ENCODE measurements around the gene TMEM219. TPM values are rescaled to one million over a fixed set of nuclear protein-coding genes. Genes with fewer than 3 reads are reported as not detected.

Gene TMEM219
- total and polyA plus RNA-seq, 9 of the 15 experiments (the other 6 are each of a cell fraction or from before 2014, with no cell fraction given) = 35.3 to 62.8 (median 55.5) TPM

DNA sequence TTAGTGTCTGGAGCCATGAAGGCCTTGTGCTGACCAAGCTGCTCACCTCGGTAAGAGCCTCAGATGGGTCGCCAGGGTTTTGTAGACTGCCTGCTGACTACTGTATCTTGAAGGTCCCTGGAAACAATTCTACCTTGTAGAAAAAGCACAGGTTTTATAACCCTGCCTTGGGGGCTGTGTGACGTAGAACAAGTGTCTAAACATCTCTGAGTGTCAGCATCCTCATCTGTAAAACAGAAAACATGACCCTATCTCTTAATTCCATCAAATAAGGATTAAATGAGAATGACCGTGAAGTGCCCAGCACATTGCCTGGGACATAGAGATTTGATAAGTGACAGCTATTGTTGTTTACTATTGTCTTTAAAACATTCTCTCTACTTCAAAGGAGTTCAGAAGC, 6.3 kb downstream of the TMEM219 start:
- no peaks in the 10 kb centered on the region for H3K27me3 ChIP-seq (ENCODE audit: control insufficient read depth in 2 of 2, insufficient read depth in 2 of 2, low read length in 2 of 2)
- 68% methylated on average over 4 of the region's 4 CpGs for WGBS (ENCODE audit: insufficient coverage, low coverage, missing lambda C conversion rate)
- POLR2A ChIA-PET = no interaction called here
- no TSS peak for BruUV-seq (replicated peaks)
- in situ Hi-C loops (cut with MboI) = no loop called here
- H3K27ac ChIP-seq (ENCODE audit: extremely low read depth, low read depth, low read length) = no peak overlapping the region
- no peak overlapping the region for H3K4me2 ChIP-seq (ENCODE audit: insufficient read depth, low read length)
- FAIRE-seq (no peak), DNase-seq (ENCODE audit: extremely low read depth in 1 of 4, low spot score in 3 of 4) (no peak), ATAC-seq (no peak)
- no peaks in the 10 kb centered on the region for H4K20me1 ChIP-seq (replicated peaks; ENCODE audit: control insufficient read depth, insufficient read depth, low read length)
- H3K9me3 ChIP-seq (replicated peaks; ENCODE audit: control insufficient read depth, insufficient read depth, low read depth, low read length) = no peaks in the 10 kb centered on the region; the same call in 1 of the 2 replicates
- H2AFZ ChIP-seq (ENCODE audit: low read depth, low read length) = no peak overlapping the region
- H3K79me2 ChIP-seq (ENCODE audit: control insufficient read depth, insufficient read depth, low read length) = no peaks in the 10 kb centered on the region
- H3K9ac ChIP-seq (ENCODE audit: insufficient read depth in 1 of 2, low read depth in 2 of 2, low read length in 2 of 2) = no peak overlapping the region
- intact Hi-C loops (cut with micrococcal nuclease) = no loop called here
- no peaks in the 10 kb centered on the region for H3K9me1 ChIP-seq (ENCODE audit: control insufficient read depth, insufficient read depth, low read length)
- H3K4me1 ChIP-seq (replicated peaks in 1 of 2; ENCODE audit: control insufficient read depth in 2 of 2, insufficient read depth in 2 of 2, low read length in 2 of 2) = peaks cover 3 to 5% of the 10 kb centered on the region in 2 experiments; a peak in 4 of 5 replicates
- no peak overlapping the region for H3K4me3 ChIP-seq
- peaks cover 40% of the 10 kb centered on the region for H3K36me3 ChIP-seq (ENCODE audit: control insufficient read depth, insufficient read depth, low read length)
- TF ChIP-seq RBM25 (IDR thresholded peaks at IDR 0.05; ENCODE audit: low read depth, low read length, severe bottlenecking) (peak; percentile 79), ZNF77 (CRISPR knock-in tag; IDR thresholded peaks at IDR 0.05) (no peak), MEF2D (tag; conservative IDR thresholded peaks at IDR 0.05; ENCODE audit: low read depth) (no peak), LEF1 (IDR thresholded peaks at IDR 0.05) (no peak), ZFP36 (IDR thresholded peaks at IDR 0.05; ENCODE audit: low read depth, low read length, partially characterized antibody) (peak; percentile 5), BRF1 (IDR thresholded peaks at IDR 0.05; ENCODE audit: borderline replicate concordance, extremely low read depth, insufficient read length) (no peak), GATA2 (CRISPR knock-in tag; IDR thresholded peaks at IDR 0.05) (no peak), HNRNPL (IDR thresholded peaks at IDR 0.05; ENCODE audit: low read depth, low read length) (no peak), SMARCB1 (IDR thresholded peaks at IDR 0.05; ENCODE audit: insufficient read length, low read depth) (no peak), SRSF9 (IDR thresholded peaks at IDR 0.05; ENCODE audit: borderline replicate concordance, low read depth, low read length) (no peak), BCOR (IDR thresholded peaks at IDR 0.05) (peak; percentile 52; the same call in 1 of the 2 replicates), CCNT2 (IDR thresholded peaks at IDR 0.05; ENCODE audit: borderline replicate concordance, extremely low read depth, insufficient read length, low read depth, low read length) (no peak)
- CTCF ChIA-PET (ENCODE audit: low intra/inter-chr PET ratio) = no interaction called here
